Gastroesophageal sphincter (tissue), 3 donors: ENCODE results near the gene CD160.

ENCODE experiments used
- EP300 ChIP-seq: sonication (generic); formaldehyde crosslinking; IDR thresholded peaks from one replicate; pipeline ENCODE4 v1.6.1; 2017; ENCODE audit warnings: antibody characterized with exemption, mild to moderate bottlenecking
- POLR2A ChIP-seq, 2 donors: fragments of 450-650 bp; IDR thresholded peaks; one replicate each; pipeline ENCODE4 v1.6.1; 2017; ENCODE audit warnings: antibody characterized with exemption in 2 of 2, mild to moderate bottlenecking in 2 of 2, moderate library complexity in 1 of 2
- POLR2AphosphoS5 ChIP-seq: sonication (generic); formaldehyde crosslinking; IDR thresholded peaks from one replicate; pipeline ENCODE4 v1.6.1; 2017; ENCODE audit warnings: antibody characterized with exemption
- TF ChIP-seq, protein P1 (sequence below), 4 experiments: fragments of 200-600 bp in 2 of 4; fragments of 450-650 bp in 2 of 4; sonication (generic) in 1 of 4; IDR thresholded peaks; one replicate each; pipeline ENCODE4 v1.5.1; 2017 to 2019; ENCODE audit warnings: antibody characterized with exemption in 4 of 4, mild to moderate bottlenecking in 2 of 4, moderate library complexity in 2 of 4

DNA sequence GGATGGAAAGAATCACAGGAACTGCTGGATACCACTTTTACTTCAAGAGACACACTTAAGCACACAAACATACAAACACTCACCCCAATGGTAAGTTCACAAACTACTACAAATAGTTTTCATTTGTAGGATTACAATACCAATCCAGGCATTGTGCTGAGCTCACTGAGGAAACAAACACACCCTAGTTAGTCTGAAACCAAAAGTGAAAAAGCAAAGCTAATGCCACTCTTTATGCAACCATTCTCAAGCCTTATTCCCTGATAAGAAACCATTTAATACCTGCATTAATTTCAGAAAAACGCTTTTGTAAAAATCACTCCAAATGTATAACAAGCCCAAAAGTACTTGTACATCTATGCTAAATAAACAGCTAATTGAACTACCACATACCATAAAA, 66.2 kb downstream of the CD160 start:
- TF ChIP-seq, protein P1, sequence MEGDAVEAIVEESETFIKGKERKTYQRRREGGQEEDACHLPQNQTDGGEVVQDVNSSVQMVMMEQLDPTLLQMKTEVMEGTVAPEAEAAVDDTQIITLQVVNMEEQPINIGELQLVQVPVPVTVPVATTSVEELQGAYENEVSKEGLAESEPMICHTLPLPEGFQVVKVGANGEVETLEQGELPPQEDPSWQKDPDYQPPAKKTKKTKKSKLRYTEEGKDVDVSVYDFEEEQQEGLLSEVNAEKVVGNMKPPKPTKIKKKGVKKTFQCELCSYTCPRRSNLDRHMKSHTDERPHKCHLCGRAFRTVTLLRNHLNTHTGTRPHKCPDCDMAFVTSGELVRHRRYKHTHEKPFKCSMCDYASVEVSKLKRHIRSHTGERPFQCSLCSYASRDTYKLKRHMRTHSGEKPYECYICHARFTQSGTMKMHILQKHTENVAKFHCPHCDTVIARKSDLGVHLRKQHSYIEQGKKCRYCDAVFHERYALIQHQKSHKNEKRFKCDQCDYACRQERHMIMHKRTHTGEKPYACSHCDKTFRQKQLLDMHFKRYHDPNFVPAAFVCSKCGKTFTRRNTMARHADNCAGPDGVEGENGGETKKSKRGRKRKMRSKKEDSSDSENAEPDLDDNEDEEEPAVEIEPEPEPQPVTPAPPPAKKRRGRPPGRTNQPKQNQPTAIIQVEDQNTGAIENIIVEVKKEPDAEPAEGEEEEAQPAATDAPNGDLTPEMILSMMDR (IDR thresholded peaks at IDR 0.05), result no peak
- no peak for TF ChIP-seq EP300
- no peak for TF ChIP-seq POLR2AphosphoS5
- TF ChIP-seq POLR2A (IDR thresholded peaks at IDR 0.05), result no peak
